Stimulated activated CD8-positive, alpha-beta memory T cell treated with anti-CD3 and anti-CD28 coated beads, Interleukin-7, amount 100 ng/mL, for 24 hours (primary cell): ENCODE results near the gene CTSD.
"Not testable (repeated sequence)": the region's sequence is repeated elsewhere in the genome, so short reads cannot be mapped to it uniquely, and the experiment has no call there.

Source experiments
- DNase-seq: peaks from one replicate; pipeline ENCODE4 v3.0.0-alpha.2; 2020; ENCODE audit warnings: low read depth

Gene CTSD

DNA sequence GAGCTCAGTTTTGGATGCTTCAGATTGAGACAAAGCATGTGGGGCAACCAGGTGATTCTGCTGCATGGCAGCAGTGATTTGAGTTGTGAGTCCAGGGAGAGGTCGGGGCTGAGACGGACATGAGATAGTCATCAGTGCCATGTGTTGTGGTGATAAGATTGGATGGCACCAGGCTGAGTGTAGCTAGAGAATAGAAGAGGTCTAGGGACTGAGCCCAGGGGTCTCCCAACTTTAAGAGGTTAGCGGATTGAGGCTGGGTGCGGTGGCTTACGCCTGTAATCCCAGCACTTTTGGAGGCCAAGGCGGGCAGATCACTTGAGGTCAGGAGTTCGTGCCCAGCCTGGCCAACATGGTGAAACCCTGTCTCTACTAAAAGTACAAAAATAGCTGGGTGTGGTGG lies 6.3 kb upstream of the CTSD start:
- DNase-seq: no peak

DNA sequence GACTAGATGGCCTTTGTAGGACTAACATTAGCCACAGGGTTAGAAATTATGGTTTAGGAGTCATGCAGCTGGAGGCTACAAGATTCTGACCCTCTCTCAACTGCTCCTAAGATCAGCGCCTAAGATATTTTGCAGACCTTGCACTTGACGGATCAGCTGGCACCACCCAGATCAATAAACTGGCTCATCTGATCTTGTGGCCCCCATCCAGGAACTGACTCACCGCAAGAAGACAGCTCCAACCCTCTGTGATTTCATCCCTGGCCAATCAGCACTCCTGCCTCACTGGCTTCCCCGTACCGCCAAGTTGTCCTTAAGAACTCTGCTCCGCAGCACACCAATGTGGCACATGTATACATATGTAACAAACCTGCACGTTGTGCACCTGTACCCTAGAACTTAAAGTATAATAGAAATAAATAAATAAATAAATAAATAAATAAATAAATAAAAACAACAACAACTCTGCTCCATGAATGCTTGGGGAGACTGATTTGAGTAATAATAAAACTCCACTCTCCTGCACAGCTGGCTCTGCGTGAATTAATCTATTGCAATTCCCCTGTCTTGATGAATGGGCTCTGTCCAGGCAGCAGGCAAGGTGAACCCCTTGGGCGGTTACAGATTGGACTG lies 5.7 kb upstream of the CTSD start:
- DNase-seq: not testable (repeated sequence)

- no peak for DNase-seq
Measured at GRCh38 chr11:1768141-1768469, 4.4 kb upstream of the CTSD start.

GRCh38 chr11:1767399-1768140 lies 3.8 kb upstream of the CTSD start:
- DNase-seq: no peak

- no peak for DNase-seq
Measured at GRCh38 chr11:1766719-1767398, 3.1 kb upstream of the CTSD start.

DNA sequence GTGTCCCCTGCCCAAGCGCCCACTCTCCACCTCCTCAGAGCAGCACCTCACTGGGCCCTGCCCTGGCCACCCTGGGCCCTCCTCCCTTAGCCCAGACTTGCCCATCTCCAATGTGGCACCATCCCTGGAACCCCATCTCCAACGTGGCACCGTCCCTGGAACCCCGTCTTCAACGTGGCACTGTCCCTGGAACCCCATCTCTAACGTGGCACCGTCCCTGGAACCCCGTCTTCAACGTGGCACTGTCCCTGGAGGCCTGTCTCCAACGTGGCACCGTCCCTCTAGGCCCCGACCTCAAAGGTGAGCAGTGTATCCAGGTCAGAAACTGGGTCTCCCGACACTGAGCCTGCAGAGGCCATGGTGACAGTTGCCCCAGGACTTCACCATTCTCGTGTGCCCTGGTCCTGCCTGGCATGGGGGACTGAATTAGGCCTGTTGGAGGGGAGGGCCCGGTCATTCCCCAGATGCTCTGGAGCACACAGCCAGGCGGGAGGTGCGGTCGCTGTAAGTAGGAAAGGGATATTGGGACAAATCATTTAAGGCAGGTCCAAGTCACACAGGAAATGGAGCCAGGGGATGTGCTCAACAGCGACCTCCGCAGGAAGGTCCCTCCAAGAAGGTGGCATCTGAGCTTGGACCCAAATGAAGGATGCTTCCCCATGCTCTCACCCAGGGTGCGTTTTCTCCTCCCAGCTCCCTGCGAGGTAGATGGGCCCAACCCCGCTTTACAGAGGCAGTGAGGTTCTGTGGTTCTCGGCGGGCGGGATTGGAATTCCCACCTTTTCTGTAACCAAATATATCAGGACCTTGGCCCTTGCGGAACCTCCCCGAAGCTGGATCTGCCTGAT lies 2.4 kb upstream of the CTSD start:
- no peak for DNase-seq

DNA sequence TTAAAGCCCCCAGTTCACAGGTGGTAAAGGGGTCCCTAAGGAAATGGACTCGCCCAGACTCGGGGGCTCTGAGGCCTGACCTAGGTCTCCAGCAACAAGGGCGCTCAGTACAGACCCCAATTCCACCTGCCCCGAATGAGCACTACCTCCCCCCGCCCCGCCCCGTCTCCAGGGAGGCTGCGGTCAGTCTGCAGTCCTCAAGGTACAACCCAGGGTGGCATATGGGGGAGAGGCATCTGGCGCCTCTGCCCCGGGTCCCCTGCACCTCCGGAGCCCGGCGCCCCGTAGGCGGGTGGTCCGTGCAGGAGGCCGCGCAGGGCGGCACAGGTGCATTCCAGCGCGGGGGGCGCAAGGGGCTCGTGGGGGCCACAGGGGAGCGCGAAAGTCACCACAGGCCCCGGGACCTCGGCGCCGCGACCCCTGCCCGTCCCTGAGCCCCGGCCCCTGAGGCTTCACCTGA lies 361 bp downstream of the CTSD start:
- DNase-seq: no peak

DNA sequence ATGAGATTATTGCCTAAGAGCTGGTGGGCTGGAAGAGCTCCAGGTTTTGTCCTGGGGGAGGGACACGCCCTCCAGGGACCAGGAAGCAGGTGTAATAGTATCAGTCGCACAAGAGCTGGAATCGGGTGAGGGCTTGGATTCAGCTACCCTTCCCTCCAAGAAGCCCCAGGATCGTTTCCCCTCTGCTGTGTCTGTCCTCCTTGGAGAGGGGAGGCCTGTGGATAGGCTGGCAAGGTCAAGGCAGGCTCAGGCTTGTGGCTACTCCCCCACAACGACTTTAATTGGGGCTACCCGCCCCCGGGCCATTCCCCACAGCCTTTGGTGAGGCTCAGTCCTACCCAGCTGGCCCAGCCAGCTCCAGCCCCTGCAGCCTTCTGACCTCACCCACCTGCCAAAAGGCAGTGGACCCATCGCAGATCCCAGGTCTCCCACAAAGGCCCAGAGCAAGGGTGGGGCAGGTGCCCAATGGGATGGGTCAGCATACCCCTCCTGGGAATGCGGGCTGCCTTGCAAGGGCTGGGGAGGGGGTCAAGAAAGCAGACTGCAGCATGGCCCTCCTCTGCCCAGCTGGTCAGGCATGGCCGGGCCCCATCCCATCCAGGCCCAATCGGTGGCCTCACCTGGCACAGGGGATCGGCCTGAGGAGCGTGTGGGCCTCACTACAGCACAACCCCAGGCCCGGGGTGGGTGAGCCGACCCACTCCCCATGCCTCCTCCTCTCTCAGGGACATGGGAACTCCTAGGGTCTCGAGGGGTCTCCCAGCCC lies 1.0 kb downstream of the CTSD start:
- no peak for DNase-seq

GRCh38 chr11:1761857-1762536 lies 1.7 kb downstream of the CTSD start:
- DNase-seq: no peak

- DNase-seq: no peak
Measured at GRCh38 chr11:1761110-1761856, 2.4 kb downstream of the CTSD start.

DNA sequence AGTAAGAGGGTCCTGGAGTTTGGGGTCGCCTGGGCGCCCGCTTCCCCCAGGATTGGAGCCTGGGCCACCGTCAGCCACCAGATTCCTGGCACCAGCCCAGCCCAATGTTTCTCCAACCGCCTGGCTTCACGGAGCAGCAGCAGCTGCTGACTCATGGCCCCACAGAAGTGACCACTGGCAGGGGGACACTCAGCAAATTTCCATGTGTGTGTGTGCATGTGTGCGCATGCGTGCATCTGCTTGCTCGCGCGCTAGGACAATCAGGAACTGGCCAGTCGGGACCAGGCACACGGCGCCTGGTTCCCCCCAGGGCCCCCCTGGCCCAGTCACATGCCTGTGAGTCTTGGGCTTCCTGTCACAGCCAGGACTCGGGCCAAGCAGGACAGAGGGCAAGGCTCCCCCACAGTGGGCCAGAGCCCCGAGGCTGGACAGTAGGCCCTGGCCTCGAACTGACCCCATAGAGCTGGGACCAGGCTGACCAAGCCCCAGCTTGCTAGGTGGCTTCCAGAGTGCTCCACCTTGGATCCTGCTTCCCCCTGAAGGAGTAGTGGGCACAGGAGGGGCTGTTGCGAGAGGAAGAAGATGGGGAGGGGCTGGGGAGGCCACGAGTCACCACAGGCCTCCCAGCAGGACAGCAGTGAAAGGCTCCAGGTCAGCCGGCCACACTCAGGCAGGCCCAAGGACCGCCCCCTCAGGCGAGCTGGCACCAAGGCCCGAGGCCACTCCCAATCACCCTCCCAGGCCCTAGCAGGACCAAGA lies 3.2 kb downstream of the CTSD start:
- DNase-seq: no peak

DNA sequence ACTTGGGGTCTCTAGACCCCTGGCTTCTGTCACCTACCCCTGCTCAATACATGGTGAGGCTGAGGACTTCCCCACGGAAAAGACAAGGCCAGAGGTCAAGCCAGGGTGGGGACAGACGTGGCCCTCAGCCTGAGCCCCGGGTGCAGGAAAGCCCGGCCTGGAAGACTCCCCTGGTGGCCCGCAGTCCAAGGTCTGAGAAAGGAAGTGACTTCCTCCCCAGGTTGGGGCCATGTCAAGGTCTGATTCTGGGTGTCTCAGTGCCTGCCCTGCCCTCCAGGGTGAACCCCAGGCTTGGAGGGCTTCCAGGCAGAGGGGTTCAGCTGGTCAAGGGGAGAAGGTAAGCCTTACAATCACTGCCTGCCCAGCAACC lies 3.9 kb downstream of the CTSD start:
- DNase-seq: no peak

DNA sequence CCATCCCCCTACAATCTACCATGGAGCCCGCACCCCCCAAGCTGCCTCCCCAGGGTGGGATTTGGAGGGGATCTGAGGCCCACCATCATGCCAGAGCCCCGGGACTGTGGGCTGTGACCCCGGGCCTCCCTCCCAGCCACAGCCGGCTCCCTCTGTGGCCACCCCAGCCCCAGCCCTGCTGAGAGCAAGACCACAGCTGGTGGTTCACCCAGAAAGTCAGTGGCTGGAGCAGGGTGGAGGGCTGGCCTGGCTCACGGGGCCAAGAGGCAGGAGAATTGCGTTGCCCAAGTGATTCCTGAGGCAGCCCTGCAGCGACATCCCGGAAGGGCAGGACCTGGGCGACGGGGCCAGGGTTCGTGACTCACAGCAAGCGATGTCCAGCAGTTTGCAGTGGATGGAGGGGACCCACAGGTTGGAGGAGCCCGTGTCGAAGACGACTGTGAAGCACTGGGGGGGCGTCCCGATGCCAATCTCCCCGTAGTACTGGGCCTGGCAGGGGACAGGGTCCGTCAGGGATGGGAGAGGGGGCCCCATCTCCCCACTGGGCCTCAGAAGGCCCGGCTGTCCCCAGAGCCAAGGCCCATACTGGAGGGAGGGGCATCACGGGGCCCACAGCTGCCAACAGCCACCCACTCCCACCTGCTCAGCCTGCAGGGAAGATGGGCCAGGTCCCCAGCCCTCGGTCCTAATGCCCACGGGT lies 4.4 kb downstream of the CTSD start:
- DNase-seq: no peak

GRCh38 chr11:1758611-1759150 lies 5.0 kb downstream of the CTSD start:
- no peak for DNase-seq

GRCh38 chr11:1757861-1758610 lies 5.7 kb downstream of the CTSD start:
- no peak for DNase-seq

DNA sequence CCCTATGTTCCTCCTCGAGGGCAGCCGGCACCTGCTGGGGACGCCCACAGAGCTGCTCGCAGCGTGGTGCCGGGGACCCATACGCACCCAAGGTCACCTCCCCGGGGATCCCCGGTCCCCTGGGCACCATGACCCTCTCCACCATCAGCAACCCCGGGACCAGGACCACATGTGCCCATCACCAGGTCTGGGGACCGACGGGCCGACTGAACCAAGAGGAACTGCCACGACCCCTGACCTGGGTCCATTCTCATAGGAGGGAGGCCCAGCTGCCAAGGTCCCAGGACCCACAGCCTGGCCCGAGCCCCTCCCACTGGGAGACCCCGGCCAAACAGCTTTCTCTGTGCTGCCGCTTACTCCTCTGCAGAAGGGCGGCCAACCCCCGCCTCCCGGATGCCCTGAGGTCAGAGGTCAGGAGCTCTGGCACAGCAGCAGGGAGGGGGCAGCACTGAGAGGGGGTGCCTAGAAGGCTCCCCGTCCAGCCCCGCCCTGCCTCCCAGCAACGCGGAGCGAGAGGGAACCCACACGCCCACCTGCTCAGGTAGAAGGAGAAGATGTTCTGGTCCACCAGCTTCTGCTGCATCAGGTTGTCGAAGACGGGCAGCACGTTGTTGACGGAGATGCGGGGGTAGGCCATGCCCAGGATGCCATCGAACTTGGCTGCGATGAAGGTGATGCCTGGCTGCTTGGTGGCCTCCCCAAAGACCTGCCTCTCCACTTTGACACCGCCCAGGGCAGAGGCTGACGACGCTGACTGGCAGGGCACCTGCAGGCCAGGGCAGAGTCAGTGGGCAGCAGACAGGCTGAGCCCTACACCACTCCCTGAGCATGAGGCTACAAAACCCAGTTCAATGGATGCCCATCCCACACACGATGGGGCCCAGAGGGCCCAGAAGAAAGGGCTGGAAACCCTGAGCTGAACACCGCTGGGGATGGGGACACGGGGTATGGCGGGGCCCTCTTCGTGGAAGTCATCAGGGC lies 6.6 kb downstream of the CTSD start:
- DNase-seq: no peak
